ENCODE measurements around the gene ATP5F1D. TPM values are rescaled to one million over a fixed set of nuclear protein-coding genes. Genes with fewer than 3 reads are reported as not detected.
A peak's percentile ranks its signal among the peaks of the same experiment; 100 is the strongest.
"Not testable (repeated sequence)": the region's sequence is repeated elsewhere in the genome, so short reads cannot be mapped to it uniquely, and the experiment has no call there.

Gene ATP5F1D
- total and polyA plus RNA-seq, 12 donors, result 15.6 to 1,534 (median 229) TPM

DNA sequence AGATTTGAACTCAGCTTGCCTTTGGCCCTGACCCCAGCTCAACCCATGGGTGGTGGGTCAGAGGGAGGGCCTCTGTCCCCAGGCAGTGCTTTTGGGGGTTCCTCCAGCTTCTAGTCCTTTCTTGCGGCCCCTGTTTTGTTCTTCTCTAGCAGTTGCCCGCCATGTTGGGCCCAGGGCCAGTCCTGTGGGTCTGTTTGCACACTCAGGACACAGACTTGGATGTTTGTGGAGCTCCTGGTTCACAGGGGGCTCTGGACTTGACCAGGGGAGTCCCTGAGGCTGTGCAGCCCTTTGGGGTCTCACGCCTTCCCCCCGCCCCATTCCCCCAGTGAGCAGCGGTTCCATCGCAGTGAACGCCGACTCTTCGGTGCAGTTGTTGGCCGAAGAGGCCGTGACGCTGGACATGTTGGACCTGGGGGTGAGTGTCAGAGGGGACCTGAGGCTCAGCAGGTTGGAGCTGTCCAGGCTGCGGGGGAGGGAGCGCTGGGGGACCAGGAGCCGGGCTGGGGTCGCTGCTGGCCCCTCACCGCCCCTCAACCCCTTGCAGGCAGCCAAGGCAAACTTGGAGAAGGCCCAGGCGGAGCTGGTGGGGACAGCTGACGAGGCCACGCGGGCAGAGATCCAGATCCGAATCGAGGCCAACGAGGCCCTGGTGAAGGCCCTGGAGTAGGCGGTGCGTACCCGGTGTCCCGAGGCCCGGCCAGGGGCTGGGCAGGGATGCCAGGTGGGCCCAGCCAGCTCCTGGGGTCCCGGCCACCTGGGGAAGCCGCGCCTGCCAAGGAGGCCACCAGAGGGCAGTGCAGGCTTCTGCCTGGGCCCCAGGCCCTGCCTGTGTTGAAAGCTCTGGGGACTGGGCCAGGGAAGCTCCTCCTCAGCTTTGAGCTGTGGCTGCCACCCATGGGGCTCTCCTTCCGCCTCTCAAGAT lies 2.5 kb downstream of the ATP5F1D start:
- H3K27me3 ChIP-seq, result no peaks in the 10 kb centered on the region
- H3K4me3 ChIP-seq, result peak overlapping the region in 1 of 4 donors; percentile 12
- no peaks in the 10 kb centered on the region for H3K36me3 ChIP-seq (replicated peaks in 1 of 2)
- WGBS, 4 donors, result 26 to 61% (median 33%) methylated on average over 10 to 33 of the region's 33 CpGs
- no peaks in the 10 kb centered on the region for H3K9me3 ChIP-seq (replicated peaks in 1 of 3)
- peak overlapping the region; percentile 61 to 99 (median 93) for H3K27ac ChIP-seq
- peak; percentile 89 to 94 (median 92) for DNase-seq
- TF ChIP-seq, protein P1, sequence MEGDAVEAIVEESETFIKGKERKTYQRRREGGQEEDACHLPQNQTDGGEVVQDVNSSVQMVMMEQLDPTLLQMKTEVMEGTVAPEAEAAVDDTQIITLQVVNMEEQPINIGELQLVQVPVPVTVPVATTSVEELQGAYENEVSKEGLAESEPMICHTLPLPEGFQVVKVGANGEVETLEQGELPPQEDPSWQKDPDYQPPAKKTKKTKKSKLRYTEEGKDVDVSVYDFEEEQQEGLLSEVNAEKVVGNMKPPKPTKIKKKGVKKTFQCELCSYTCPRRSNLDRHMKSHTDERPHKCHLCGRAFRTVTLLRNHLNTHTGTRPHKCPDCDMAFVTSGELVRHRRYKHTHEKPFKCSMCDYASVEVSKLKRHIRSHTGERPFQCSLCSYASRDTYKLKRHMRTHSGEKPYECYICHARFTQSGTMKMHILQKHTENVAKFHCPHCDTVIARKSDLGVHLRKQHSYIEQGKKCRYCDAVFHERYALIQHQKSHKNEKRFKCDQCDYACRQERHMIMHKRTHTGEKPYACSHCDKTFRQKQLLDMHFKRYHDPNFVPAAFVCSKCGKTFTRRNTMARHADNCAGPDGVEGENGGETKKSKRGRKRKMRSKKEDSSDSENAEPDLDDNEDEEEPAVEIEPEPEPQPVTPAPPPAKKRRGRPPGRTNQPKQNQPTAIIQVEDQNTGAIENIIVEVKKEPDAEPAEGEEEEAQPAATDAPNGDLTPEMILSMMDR (IDR thresholded peaks at IDR 0.05), result peak; percentile 90 to 98 (median 96)
- no peak for TF ChIP-seq POLR2A (IDR thresholded peaks at IDR 0.05)
- intact Hi-C loops (cut with DNase I), result loop anchor here (2.0 kb wide), 2 partner anchors 23 to 25 kb away; partner anchors contain the start of gene CIRBP (in 1 of the 2)
- peaks cover 60 to 69% of the 10 kb centered on the region in 2 donors for H3K4me1 ChIP-seq (replicated peaks in 1 of 2)

DNA sequence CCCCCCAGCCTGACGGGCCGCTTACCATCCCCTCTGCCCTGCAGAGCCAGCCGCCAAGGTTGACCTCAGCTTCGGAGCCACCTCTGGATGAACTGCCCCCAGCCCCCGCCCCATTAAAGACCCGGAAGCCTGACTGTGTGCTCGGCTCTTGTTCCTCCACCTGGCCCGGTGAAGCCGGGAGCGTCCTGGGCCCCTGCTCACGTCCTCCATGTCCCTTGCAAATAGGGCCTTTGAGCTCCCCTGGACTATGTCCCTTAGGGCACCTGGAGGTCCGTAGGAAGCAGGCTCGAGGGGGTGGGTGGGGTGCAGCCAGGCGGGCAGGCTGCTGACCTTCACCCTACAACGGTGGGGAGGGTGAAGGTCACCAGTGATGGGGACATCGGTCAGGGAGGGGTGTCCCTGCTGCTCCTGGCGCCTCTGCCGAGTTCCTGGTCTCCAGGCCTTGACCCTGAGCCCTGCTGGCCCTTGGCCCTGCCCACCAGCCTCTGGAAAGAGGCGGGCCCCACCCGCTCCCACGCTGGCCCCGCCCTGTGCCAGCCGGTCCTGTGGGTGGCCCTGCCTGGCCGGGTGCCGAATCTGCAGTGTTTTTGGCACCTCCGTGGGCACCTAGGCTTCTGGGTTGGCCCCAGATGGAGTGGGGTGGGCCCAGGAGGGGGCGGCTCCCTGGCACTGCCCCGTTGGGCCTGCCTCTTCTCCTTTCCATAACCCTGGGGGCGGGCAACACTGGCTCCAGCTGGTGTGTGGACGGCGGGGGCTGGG lies 3.3 kb downstream of the ATP5F1D start:
- Histone ChIP-seq H3K4me3 (peak overlapping the region in 1 of 4 donors; percentile 12), H3K27me3 (no peaks in the 10 kb centered on the region), H3K27ac (peak overlapping the region; percentile 61 to 99 (median 93)), H3K4me1 (replicated peaks in 1 of 2) (peaks cover 60 to 69% of the 10 kb centered on the region in 2 donors), H3K36me3 (replicated peaks in 1 of 2) (no peaks in the 10 kb centered on the region), H3K9me3 (replicated peaks in 1 of 3) (no peaks in the 10 kb centered on the region)
- TF ChIP-seq, protein P1 (IDR thresholded peaks at IDR 0.05), result no peak
- TF ChIP-seq POLR2A (IDR thresholded peaks at IDR 0.05), result no peak
- peak; percentile 75 to 86 (median 81) for DNase-seq
- WGBS, 4 donors, result 16 to 24% (median 18%) methylated on average over 8 to 31 of the region's 31 CpGs
- intact Hi-C loops (cut with DNase I), result loop anchor here (2.0 kb wide), 2 partner anchors 22 to 24 kb away; partner anchors contain the start of gene CIRBP (in 1 of the 2)

DNA sequence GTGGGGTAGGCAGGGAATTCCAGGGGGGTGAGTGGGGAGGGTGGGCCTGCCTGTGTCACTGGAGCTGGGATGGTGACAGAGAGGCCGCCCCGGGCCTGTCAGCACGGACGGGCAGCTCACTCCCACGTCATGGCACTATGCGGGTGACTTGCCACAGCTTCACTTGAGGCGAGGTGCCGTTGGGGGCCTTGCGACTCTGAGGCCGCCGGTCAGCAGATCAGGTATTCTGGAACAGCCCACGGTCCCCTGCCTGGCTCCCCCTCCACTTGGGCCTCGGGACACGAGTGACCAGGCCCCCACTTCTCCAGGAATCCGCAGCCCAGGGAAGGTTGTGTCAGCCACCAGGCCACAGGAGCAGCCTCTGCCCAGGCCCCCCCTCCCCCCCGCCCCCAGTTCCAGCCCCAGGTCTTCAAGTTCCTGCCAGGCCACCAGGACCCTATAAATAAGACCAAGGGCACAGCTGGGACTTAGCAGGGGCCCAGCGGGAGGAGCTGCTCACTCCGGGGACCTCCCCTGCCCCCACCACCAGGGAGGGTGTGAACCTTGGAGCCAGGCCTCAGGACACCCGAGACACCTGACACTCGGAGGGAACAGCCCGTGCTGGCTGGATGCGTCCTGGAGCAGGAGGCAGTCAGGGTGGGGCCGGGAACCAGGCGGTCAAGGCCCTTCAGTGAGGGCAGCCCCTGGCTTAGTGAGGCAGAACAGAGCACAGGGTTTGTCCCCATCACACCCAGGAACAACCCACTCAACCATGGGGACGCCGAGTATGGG lies 4.1 kb downstream of the ATP5F1D start:
- H3K4me3 ChIP-seq, result peak overlapping the region in 1 of 4 donors; percentile 12
- peaks cover 56 to 65% of the 10 kb centered on the region in 2 donors for H3K4me1 ChIP-seq (replicated peaks in 1 of 2)
- H3K27me3 ChIP-seq, result no peaks in the 10 kb centered on the region
- intact Hi-C loops (cut with DNase I), result loop anchor here (2.0 kb wide), 2 partner anchors 21 to 23 kb away; partner anchors contain the start of gene CIRBP (in 1 of the 2)
- TF ChIP-seq POLR2A (IDR thresholded peaks at IDR 0.05), result peak in 1 of 2 donors; percentile 54
- TF ChIP-seq, protein P1 (IDR thresholded peaks at IDR 0.05), result no peak
- WGBS, 4 donors, result 42 to 58% (median 44%) methylated on average over 13 to 26 of the region's 26 CpGs
- no peaks in the 10 kb centered on the region for H3K36me3 ChIP-seq (replicated peaks in 1 of 2)
- DNase-seq, result peak; percentile 75 to 94 (median 87)
- peak overlapping the region; percentile 61 to 99 (median 93) for H3K27ac ChIP-seq
- H3K9me3 ChIP-seq (replicated peaks in 1 of 3), result no peaks in the 10 kb centered on the region

DNA sequence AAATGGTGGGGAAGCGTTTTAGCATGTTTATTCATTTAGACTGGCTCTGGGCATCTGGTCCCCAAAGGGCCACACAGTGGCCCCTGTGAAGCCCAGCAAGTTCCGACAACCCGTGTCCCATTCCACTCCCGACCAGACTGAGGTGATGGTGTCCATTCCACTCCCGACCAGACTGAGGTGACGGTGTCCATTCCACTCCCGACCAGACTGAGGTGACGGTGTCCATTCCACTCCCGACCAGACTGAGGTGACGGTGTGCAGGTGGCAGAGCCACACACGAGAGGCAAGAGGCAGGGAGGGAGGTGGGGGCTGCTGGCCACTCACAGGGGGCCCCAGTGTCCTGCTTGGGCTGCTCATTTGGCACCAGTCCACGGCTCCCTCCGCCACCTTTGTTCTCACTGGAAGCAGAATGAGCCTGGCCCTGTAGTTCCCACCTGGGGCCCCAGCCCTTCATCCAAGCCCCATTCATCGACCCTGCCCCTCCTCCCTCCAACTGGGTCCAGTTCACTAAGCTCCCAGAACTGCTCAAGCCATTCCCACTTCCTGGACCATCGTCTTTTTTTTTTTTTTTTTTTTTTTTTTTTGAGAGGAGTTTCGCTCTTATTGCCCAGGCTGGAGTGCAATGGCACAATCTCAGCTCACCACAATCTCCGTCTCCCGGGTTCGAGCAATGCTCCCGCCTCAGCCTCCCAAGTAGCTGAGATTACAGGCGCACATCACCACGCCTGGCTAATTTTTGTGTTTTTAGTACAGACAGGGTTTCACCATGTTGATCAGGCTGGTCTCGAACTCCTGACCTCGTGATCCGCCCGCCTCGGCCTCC lies 4.9 kb downstream of the ATP5F1D start:
- DNase-seq, result peak in 5 of 7 donors; percentile 60 to 86 (median 68)
- H3K9me3 ChIP-seq (replicated peaks in 1 of 3); H3K4me3 ChIP-seq; H3K36me3 ChIP-seq (replicated peaks in 1 of 2); intact Hi-C loops (cut with DNase I); H3K27me3 ChIP-seq: not testable (repeated sequence)
- H3K27ac ChIP-seq, result peak overlapping the region; percentile 61 to 99 (median 93)
- WGBS, 4 donors, result 68 to 76% (median 71%) methylated on average over 17 to 27 of the region's 27 CpGs
- H3K4me1 ChIP-seq (replicated peaks in 1 of 2), result peaks cover 53 to 58% of the 10 kb centered on the region in 2 donors

All from adrenal gland (tissue), 12 donors.